GM12891 (cell line): ENCODE measurements around the gene LTA4H.

Experiments
- DNase-seq: peaks from one replicate; pipeline ENCODE4 v3.0.0; 2011; ENCODE audit warnings: low spot score; ENCODE audit not compliant: insufficient read length
- FAIRE-seq: peaks from 2 replicates; lab custom pipeline; 2011; peaks lifted over from hg19 to GRCh38; lab: Jason Lieb, UNC
- PAX5 ChIP-seq: IDR thresholded peaks from 2 replicates; pipeline ENCODE4 v1.6.1; 2011; ENCODE audit warnings: low read length, moderate library complexity, mild to moderate bottlenecking; ENCODE audit not compliant: insufficient read depth, severe bottlenecking
- POLR2A ChIP-seq: IDR thresholded peaks from 2 replicates; pipeline ENCODE4 v1.6.1; 2011; ENCODE audit warnings: low read depth, low read length, control low read depth
- POLR2AphosphoS5 ChIP-seq: IDR thresholded peaks from 2 replicates; pipeline ENCODE4 v1.6.1; 2011; ENCODE audit warnings: low read depth, low read length, control low read depth
- POU2F2 ChIP-seq: IDR thresholded peaks from 2 replicates; pipeline ENCODE4 v1.6.1; 2011; ENCODE audit warnings: low read depth, mild to moderate bottlenecking, control low read depth, low read length, moderate library complexity
- SPI1 ChIP-seq: IDR thresholded peaks from 2 replicates; pipeline ENCODE4 v1.6.1; 2011; ENCODE audit warnings: low read depth, low read length, control low read depth
- TAF1 ChIP-seq: IDR thresholded peaks from 2 replicates; pipeline ENCODE4 v1.6.1; 2011; ENCODE audit warnings: low read depth, low read length, control low read depth

The LTA4H gene

GRCh38 chr12:95966287-95966870 lies 69.0 kb downstream of the LTA4H start:
- no peak for FAIRE-seq
- TF ChIP-seq POLR2AphosphoS5 (no peak), PAX5 (no peak)
- no peak for DNase-seq

GRCh38 chr12:95963096-95963495 lies 72.3 kb downstream of the LTA4H start:
- no peak for DNase-seq
- peak; percentile 40 for FAIRE-seq
- TF ChIP-seq PAX5 (no peak), SPI1 (no peak), TAF1 (no peak), POU2F2 (no peak), POLR2AphosphoS5 (no peak), POLR2A (no peak)

GRCh38 chr12:95962222-95962621 lies 73.2 kb downstream of the LTA4H start:
- no peak for TF ChIP-seq POLR2AphosphoS5
- no peak for TF ChIP-seq POLR2A
- TF ChIP-seq SPI1: no peak
- TF ChIP-seq PAX5: no peak
- no peak for TF ChIP-seq TAF1
- TF ChIP-seq POU2F2: no peak
- no peak for FAIRE-seq
- no peak for DNase-seq

GRCh38 chr12:95960241-95960640 lies 75.1 kb downstream of the LTA4H start:
- FAIRE-seq (no peak), DNase-seq (no peak)
- TF ChIP-seq POLR2A (no peak), SPI1 (no peak), POU2F2 (no peak), POLR2AphosphoS5 (no peak), PAX5 (no peak), TAF1 (no peak)

GRCh38 chr12:95959107-95959506 lies 76.3 kb downstream of the LTA4H start:
- FAIRE-seq: no peak
- no peak for TF ChIP-seq PAX5
- TF ChIP-seq POU2F2: no peak
- no peak for TF ChIP-seq SPI1
- TF ChIP-seq POLR2AphosphoS5: no peak
- no peak for TF ChIP-seq POLR2A
- no peak for TF ChIP-seq TAF1
- DNase-seq: no peak

GRCh38 chr12:95956557-95957145 lies 78.7 kb downstream of the LTA4H start:
- TF ChIP-seq POLR2A (no peak), SPI1 (no peak), POLR2AphosphoS5 (no peak), TAF1 (no peak)
- DNase-seq (no peak), FAIRE-seq (no peak)

- DNase-seq (no peak), FAIRE-seq (no peak)
- TF ChIP-seq POLR2AphosphoS5 (no peak), POLR2A (no peak), TAF1 (no peak), SPI1 (no peak), POU2F2 (no peak)
Observed at GRCh38 chr12:95955549-95956159, 79.7 kb downstream of the LTA4H start.

- DNase-seq (no peak), FAIRE-seq (no peak)
- TF ChIP-seq SPI1: no peak
- TF ChIP-seq POLR2A: no peak
- TF ChIP-seq POU2F2: no peak
- TF ChIP-seq PAX5: no peak
- no peak for TF ChIP-seq POLR2AphosphoS5
- TF ChIP-seq TAF1: no peak
Observed at GRCh38 chr12:95953000-95953399, 82.4 kb downstream of the LTA4H start.

- TF ChIP-seq POU2F2 (no peak), POLR2AphosphoS5 (no peak)
- no peak for FAIRE-seq
- no peak for DNase-seq
Observed at GRCh38 chr12:95951515-95951914, 83.9 kb downstream of the LTA4H start.
